Panc1 (cell line): ENCODE measurements around the gene TBC1D10A. TPM values are rescaled to one million over a fixed set of nuclear protein-coding genes. Genes with fewer than 3 reads are reported as not detected.

Source experiments
- ATAC-seq: fragments of 200-7000 bp; cut with Tn5 transposase; 2 replicates; pipeline ENCODE4 v1.9.1; 2020; ENCODE audit warnings: mild to moderate bottlenecking, moderate library complexity
- BruUV-seq: library from RNA; stranded (reverse); fragments of 400-500 nt; replicated peaks from 2 replicates; lab custom pipeline; 2021; lab: Mats Ljungman, UMichigan
- CTCF ChIA-PET: fragments of 300-600 bp; sonication (Branson Sonifier 250); formaldehyde crosslinking; loops from one replicate; lab custom pipeline; 2022; ENCODE audit warnings: antibody characterized with exemption; lab: Charles Lee
- POLR2A ChIA-PET: fragments of 300-600 bp; sonication (Branson Sonifier 250); formaldehyde crosslinking; loops from one replicate; lab custom pipeline; 2022; ENCODE audit warnings: antibody characterized with exemption; lab: Charles Lee
- DNase-seq: peaks from one replicate; pipeline ENCODE4 v3.0.0-alpha.2; 2010; ENCODE audit warnings: low read depth, low spot score
- H3K27ac ChIP-seq: 2 replicates; pipeline ENCODE4 v1.5.1; 2011; ENCODE audit warnings: mild to moderate bottlenecking, low read length, inconsistent platforms
- H3K27me3 ChIP-seq: fragments of 200-500 bp; sonication (Bioruptor generic); 2 replicates; pipeline ENCODE4 v1.6.0; 2014; ENCODE audit warnings: low read length, inconsistent platforms; ENCODE audit not compliant: control insufficient read depth, insufficient read depth
- H3K36me3 ChIP-seq: fragments of 200-500 bp; sonication (Bioruptor generic); 2 replicates; pipeline ENCODE4 v1.5.1; 2014; ENCODE audit warnings: inconsistent platforms, mild to moderate bottlenecking, low read length, moderate library complexity; ENCODE audit not compliant: control insufficient read depth, insufficient read depth
- H3K4me1 ChIP-seq: 2 replicates; pipeline ENCODE4 v1.5.1; 2011; ENCODE audit warnings: inconsistent platforms, mild to moderate bottlenecking, low read length, moderate library complexity; ENCODE audit not compliant: control insufficient read depth, insufficient read depth
- H3K4me3 ChIP-seq, 2 experiments: 2 replicates each; pipeline ENCODE4 v1.5.1; 2011 to 2012; ENCODE audit warnings: low read depth in 2 of 2, low read length in 2 of 2, mild to moderate bottlenecking in 2 of 2, inconsistent platforms in 1 of 2, moderate library complexity in 1 of 2
- H3K9me3 ChIP-seq: fragments of 200-500 bp; sonication (Bioruptor generic); 2 replicates; pipeline ENCODE4 v1.5.1; 2014; ENCODE audit warnings: low read depth, mild to moderate bottlenecking, inconsistent platforms, low read length, moderate library complexity; ENCODE audit not compliant: control insufficient read depth, insufficient read depth
- CTCF ChIP-seq: fragments of 450-650 bp; IDR thresholded peaks from 2 replicates; pipeline ENCODE4 v1.5.1; 2017; ENCODE audit warnings: mild to moderate bottlenecking
- POLR2AphosphoS5 ChIP-seq: IDR thresholded peaks from 2 replicates; pipeline ENCODE4 v1.6.1; 2012; ENCODE audit warnings: mild to moderate bottlenecking, low read depth, low read length, moderate library complexity
- REST ChIP-seq, 2 experiments: IDR thresholded peaks; 2 replicates each; pipeline ENCODE4 v1.6.1; 2011 to 2012; ENCODE audit warnings: low read depth in 2 of 2, control low read depth in 1 of 2, low read length in 1 of 2, mild to moderate bottlenecking in 1 of 2, moderate library complexity in 1 of 2; ENCODE audit not compliant: insufficient read depth in 1 of 2
- SIN3A ChIP-seq: IDR thresholded peaks from 2 replicates; pipeline ENCODE4 v1.6.1; 2012; ENCODE audit warnings: low read depth, mild to moderate bottlenecking, low read length, moderate library complexity, borderline replicate concordance; ENCODE audit not compliant: insufficient read depth
- TCF7L2 ChIP-seq: IDR thresholded peaks from 2 replicates; pipeline ENCODE4 v1.6.1; 2011; ENCODE audit warnings: mild to moderate bottlenecking, low read depth, low read length, inconsistent platforms
- in situ Hi-C: cut with HindIII; loops from 2 replicates; pipeline ENCODE4 v1.10.0; 2016; ENCODE audit warnings: low sequenced_read_pairs, low pct_unique_long_range_greater_than_20kb
- intact Hi-C: fragments of 100-400 bp; cut with micrococcal nuclease; formaldehyde crosslinking; loops from one replicate; pipeline ENCODE4 v1.10.0; 2022; ENCODE audit not compliant: unreplicated experiment
- total RNA-seq: library from RNA; stranded (reverse); gene quantifications from one replicate; pipeline ENCODE4 v1.2.1, GENCODE V29; 2021; ENCODE audit not compliant: unreplicated experiment

The TBC1D10A gene
- total RNA-seq, 1 experiment from 2014 or later: 14.9 TPM

DNA sequence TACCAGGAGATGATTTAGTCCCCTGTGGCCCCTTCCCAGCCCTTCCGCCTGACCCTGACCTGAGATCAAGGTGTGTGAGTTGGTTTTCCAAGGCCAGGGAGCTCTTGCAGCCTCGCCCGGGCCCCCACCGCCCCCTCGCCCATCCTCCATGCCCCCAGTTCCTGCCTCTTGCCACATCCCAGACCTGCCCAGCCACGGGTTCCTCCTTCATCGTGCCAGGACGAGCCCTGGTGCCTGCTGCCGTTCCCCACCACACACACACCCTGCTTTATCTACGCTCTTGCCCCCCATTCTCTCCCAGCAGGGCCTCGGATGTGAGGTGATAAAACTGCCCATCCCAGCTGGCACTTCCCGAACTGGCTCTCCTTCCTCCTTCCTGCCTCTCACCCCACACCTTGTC is 78.8 kb downstream of the TBC1D10A start:
- TF ChIP-seq CTCF (no peak), POLR2AphosphoS5 (peak; percentile 57; the same call in 1 of the 2 replicates), TCF7L2 (no peak)
- BruUV-seq: no TSS peak
- peaks cover 74% of the 10 kb centered on the region for H3K4me1 ChIP-seq
- POLR2A ChIA-PET: no interaction called here
- in situ Hi-C loops: no loop called here
- H3K9me3 ChIP-seq: no peaks in the 10 kb centered on the region
- H3K4me3 ChIP-seq: no peak overlapping the region
- peak; percentile 1; the same call in 1 of the 2 replicates for ATAC-seq
- no peaks in the 10 kb centered on the region; the same call in 1 of the 2 replicates for H3K36me3 ChIP-seq
- peak overlapping the region; percentile 95 for H3K27ac ChIP-seq
- H3K27me3 ChIP-seq: no peaks in the 10 kb centered on the region
- CTCF ChIA-PET: no interaction called here
- intact Hi-C loops: loop anchor here (5.0 kb wide), 1 partner anchor 36 kb away; no protein-coding TSS in a partner anchor
- no peak for DNase-seq

GRCh38 chr22:30247561-30247960 is 79.2 kb downstream of the TBC1D10A start:
- no peak for DNase-seq
- Histone ChIP-seq H3K4me1 (peaks cover 74% of the 10 kb centered on the region), H3K27me3 (no peaks in the 10 kb centered on the region), H3K36me3 (no peaks in the 10 kb centered on the region; the same call in 1 of the 2 replicates), H3K27ac (peak overlapping the region; percentile 95), H3K4me3 (0 out of 4 replicates have a peak overlapping the region, but pooled peaks of 1 of the 2 experiments have one; percentile 23), H3K9me3 (no peaks in the 10 kb centered on the region)
- no TSS peak for BruUV-seq
- POLR2A ChIA-PET: no interaction called here
- TF ChIP-seq REST (IDR thresholded peaks at IDR 0.05; ENCODE audit: insufficient read depth in 1 of 2, low read depth in 2 of 2, low read length in 1 of 2) (no peak), SIN3A (no peak), POLR2AphosphoS5 (no peak), TCF7L2 (no peak), CTCF (no peak)
- ATAC-seq: no peak
- intact Hi-C loops: loop anchor here (5.0 kb wide), 1 partner anchor 35 kb away; no protein-coding TSS in a partner anchor
- in situ Hi-C loops: no loop called here
- CTCF ChIA-PET: no interaction called here
